ENCODE data around the gene ZBTB24. TPM values are rescaled to one million over a fixed set of nuclear protein-coding genes. Genes with fewer than 3 reads are reported as not detected.

Gene ZBTB24
- 10 to 100 TPM in 2 of 4 donors, 1 to 10 TPM in 2; 4.4 to 12.6 (median 9.0) TPM for total RNA-seq

DNA sequence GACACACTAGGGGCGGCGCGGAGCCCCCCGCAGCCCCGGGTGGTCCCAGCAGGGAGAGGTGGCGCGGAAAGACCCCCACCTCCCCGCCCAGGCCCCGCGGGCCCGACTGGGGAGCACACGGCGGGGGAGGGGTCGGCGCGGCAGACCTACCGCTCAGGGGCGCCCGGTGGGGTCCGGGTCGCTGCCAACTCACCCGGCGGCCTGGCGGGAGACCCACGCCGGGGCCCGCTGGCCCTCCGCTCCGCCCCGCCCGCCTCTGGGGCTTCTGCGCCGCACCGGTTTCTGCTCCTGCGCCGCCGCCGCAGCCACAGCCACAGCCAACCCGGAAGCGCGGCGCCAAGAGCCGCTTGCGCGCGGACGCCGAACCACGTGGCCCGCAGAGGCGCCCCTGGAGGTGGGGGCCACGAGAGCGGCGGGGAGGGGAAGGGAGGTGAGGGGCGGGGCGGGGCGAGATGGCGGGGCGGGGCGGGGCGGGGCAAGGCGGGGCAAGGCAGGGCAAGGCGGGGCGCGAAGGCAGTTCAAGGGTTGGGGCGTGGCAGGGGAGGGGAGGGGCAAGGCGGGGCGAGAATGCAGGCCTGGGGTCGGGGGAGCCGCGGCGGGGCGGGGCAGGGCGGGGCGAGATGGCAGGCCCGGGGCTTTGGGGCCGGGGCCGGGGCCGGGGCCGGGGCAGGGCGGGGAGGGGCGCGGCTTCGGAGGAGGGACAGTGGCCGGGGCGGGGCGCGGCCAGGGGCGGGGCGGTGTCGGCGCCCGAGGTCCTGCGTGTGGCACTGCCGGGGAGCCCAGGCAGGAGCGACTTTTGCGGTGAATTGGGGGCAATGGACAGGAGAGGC lies at the start of gene ZBTB24:
Gene ZBTB24 (minus strand): TSS at position 315 of the 830 bp plus-strand sequence. CDS start 1,193 bp downstream, outside the sequence.
- H3K27ac ChIP-seq: peak within 1 kb of the TSS; percentile 66 to 89
- H3K27me3 ChIP-seq: no peaks in the 10 kb centered on the region
- intact Hi-C loops (cut with DNase I; ENCODE audit: low total_unique reads): no loop called here
- H3K36me3 ChIP-seq: no peaks in the 10 kb centered on the region
- H3K4me1 ChIP-seq: peaks cover 0 to 9% of the 10 kb centered on the region in 2 donors
- peak within 1 kb of the TSS; percentile 58 to 100 for H3K4me3 ChIP-seq
- TF ChIP-seq, protein P1, sequence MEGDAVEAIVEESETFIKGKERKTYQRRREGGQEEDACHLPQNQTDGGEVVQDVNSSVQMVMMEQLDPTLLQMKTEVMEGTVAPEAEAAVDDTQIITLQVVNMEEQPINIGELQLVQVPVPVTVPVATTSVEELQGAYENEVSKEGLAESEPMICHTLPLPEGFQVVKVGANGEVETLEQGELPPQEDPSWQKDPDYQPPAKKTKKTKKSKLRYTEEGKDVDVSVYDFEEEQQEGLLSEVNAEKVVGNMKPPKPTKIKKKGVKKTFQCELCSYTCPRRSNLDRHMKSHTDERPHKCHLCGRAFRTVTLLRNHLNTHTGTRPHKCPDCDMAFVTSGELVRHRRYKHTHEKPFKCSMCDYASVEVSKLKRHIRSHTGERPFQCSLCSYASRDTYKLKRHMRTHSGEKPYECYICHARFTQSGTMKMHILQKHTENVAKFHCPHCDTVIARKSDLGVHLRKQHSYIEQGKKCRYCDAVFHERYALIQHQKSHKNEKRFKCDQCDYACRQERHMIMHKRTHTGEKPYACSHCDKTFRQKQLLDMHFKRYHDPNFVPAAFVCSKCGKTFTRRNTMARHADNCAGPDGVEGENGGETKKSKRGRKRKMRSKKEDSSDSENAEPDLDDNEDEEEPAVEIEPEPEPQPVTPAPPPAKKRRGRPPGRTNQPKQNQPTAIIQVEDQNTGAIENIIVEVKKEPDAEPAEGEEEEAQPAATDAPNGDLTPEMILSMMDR (IDR thresholded peaks at IDR 0.05): no peak
- peak in 1 of 2 donors; percentile 68 for TF ChIP-seq POLR2A (IDR thresholded peaks at IDR 0.05)
- H3K9me3 ChIP-seq: no peaks in the 10 kb centered on the region
- peak; percentile 90 to 93 for DNase-seq

DNA sequence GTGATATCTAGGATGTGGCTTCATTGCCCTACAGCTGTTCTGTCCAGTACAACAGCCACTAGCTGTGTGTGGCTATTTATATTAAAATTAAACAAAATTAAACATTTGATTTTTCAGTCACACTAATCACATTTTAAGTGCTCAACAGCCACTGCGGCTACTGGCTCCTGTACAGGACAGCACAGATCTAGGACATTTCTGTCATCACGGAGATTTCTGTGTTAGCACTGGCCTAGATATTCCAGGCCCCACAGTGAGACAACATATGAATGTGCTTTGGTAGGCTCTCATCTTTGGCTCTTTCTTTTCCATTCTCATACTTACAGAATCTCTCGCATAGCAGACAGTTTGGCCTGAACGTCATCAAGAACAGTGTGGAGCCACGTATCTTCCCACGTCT lies 48.4 kb upstream of the ZBTB24 start:
- H3K4me3 ChIP-seq: no peak overlapping the region
- TF ChIP-seq, protein P1 (IDR thresholded peaks at IDR 0.05): no peak
- no peak for TF ChIP-seq POLR2A (IDR thresholded peaks at IDR 0.05)
- intact Hi-C loops (cut with DNase I; ENCODE audit: low total_unique reads): no loop called here

DNA sequence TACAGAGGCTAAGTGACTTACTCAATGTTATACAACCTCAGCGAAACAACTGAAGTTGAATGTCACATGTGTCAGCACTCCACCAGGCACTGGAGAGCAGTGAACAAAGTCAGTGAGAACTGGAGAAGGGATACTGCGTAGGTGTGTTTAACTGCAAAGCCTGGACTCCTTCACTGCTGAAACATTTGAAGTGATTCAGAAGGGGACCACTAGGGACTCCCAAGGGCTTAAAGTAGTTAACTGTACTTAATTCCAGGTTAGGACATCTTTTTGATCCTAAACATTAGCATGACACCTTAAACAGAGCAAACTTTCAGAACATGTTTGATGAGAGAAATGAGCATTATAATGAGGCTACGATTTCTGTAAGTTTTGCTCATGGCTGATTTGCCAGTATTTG lies 45.0 kb upstream of the ZBTB24 start:
- Histone ChIP-seq H3K27me3 (no peaks in the 10 kb centered on the region), H3K27ac (no peak overlapping the region), H3K4me3 (no peak overlapping the region), H3K36me3 (no peaks in the 10 kb centered on the region), H3K4me1 (no peaks in the 10 kb centered on the region), H3K9me3 (no peaks in the 10 kb centered on the region)
- no peak for DNase-seq
- TF ChIP-seq POLR2A (IDR thresholded peaks at IDR 0.05): no peak
- TF ChIP-seq, protein P1 (IDR thresholded peaks at IDR 0.05): no peak
- intact Hi-C loops (cut with DNase I; ENCODE audit: low total_unique reads): no loop called here

More for the DNA sequence above, 48.4 kb upstream of the ZBTB24 start:
- DNase-seq: no peak
- Histone ChIP-seq H3K4me1 (no peaks in the 10 kb centered on the region), H3K9me3 (no peaks in the 10 kb centered on the region), H3K36me3 (no peaks in the 10 kb centered on the region), H3K27ac (no peak overlapping the region), H3K27me3 (no peaks in the 10 kb centered on the region)

DNA sequence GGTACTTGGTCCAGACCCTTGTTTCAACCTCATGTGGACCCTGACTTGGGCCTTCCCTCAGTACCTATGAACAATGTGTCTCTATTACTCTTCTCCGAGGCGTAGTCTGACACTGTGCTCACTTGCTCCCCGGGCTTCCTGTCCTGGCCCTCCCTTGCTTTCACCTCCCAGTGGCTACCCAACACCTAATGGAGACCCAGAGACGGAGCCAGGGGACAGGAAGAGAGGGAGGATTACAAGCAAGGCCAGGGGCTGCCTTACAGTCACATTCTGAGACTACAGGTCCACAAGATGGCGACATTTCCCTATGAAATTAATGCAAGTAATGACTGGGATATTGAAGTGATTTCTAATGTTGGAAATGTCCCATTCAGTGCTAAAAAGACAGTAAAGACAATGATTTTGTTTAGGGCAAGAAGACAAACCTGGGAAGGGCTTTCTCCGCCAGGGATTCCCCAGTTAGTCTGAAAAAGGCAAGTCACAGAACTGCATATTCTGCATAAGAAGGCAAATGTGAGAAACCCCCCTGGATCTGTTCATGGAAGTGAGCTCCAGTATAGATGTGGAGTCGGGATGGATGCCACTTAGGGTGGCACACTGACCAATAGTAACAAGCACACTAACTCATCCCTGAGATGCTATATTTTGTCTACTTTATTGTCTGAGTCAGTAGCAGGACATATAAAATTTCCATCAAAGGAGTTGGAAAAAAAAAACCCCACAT lies 44.0 kb upstream of the ZBTB24 start:
- DNase-seq: peak in 1 of 2 donors; percentile 19
- Histone ChIP-seq H3K27me3 (no peaks in the 10 kb centered on the region), H3K4me1 (no peaks in the 10 kb centered on the region), H3K27ac (no peak overlapping the region), H3K9me3 (no peaks in the 10 kb centered on the region), H3K36me3 (no peaks in the 10 kb centered on the region), H3K4me3 (no peak overlapping the region)
- intact Hi-C loops (cut with DNase I; ENCODE audit: low total_unique reads): no loop called here
- TF ChIP-seq, protein P1 (IDR thresholded peaks at IDR 0.05): peak in 3 of 4 experiments; percentile 9 to 47 (median 36)
- no peak for TF ChIP-seq POLR2A (IDR thresholded peaks at IDR 0.05)

DNA sequence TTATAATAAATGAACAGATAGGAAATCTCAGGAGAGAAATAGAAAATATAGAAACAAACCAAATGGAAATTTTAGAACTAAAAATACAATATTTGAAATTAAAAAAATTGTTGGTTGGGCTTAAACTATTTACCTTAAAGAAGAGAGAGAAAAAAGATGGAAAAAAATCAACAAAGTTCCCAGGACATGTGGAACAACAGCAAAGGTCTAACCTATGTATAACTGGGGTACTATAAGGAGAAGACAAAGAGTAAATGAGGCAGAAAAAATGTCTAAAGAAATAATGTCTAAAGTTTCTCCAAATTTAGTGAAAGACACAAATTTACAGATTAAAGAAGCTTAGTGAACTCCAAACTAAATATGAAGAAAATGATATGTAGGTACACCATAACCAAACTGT lies 41.1 kb upstream of the ZBTB24 start:
- TF ChIP-seq POLR2A (IDR thresholded peaks at IDR 0.05): no peak
- TF ChIP-seq, protein P1 (IDR thresholded peaks at IDR 0.05): no peak
- intact Hi-C loops (cut with DNase I; ENCODE audit: low total_unique reads): no loop called here

More for the DNA sequence above, 41.1 kb upstream of the ZBTB24 start:
- no peak overlapping the region for H3K27ac ChIP-seq
- H3K4me1 ChIP-seq: no peaks in the 10 kb centered on the region
- no peak overlapping the region for H3K4me3 ChIP-seq
- no peaks in the 10 kb centered on the region for H3K27me3 ChIP-seq
- no peak for DNase-seq
- H3K9me3 ChIP-seq: no peaks in the 10 kb centered on the region
- H3K36me3 ChIP-seq: no peaks in the 10 kb centered on the region

Measured in uterus (tissue), 4 donors.